K562 (cell line): ENCODE results near the gene MFSD12. TPM values are rescaled to one million over a fixed set of nuclear protein-coding genes. Genes with fewer than 3 reads are reported as not detected.

Experiments used
- ATAC-seq: fragments of 200-7000 bp; cut with Tn5 transposase; 3 replicates; pipeline ENCODE4 v1.9.1; 2020; ENCODE audit warnings: moderate library complexity
- BruUV-seq: library from RNA; stranded (reverse); fragments of 400-500 nt; replicated peaks from 2 replicates; lab custom pipeline; 2021; lab: Mats Ljungman, UMichigan
- CTCF ChIA-PET: fragments of 300-600 bp; formaldehyde crosslinking; extraction: SDS; loops from one replicate; lab custom pipeline; 2021; ENCODE audit warnings: low intra/inter-chr PET ratio; lab: Yijun Ruan, JAX
- POLR2A ChIA-PET: fragments of 300-600, 350-650 bp; sonication (Branson Sonifier 250); formaldehyde crosslinking; extraction: SDS; loops from one replicate; lab custom pipeline; 2021; ENCODE audit warnings: antibody characterized with exemption, inconsistent platforms; lab: Yijun Ruan, JAX
- DNase-seq, 4 experiments: peaks; one replicate each; pipeline versions ENCODE4 v3.0.0 to v3.0.0-alpha.2; 2011 to 2018; ENCODE audit warnings: low spot score in 3 of 4, mixed read lengths in 3 of 4; ENCODE audit errors: extremely low read depth in 1 of 4
- FAIRE-seq: peaks from 2 replicates; lab custom pipeline; 2011; peaks lifted over from hg19 to GRCh38; lab: Jason Lieb, UNC
- H2AFZ ChIP-seq: 2 replicates; pipeline ENCODE4 v1.6.0; 2011; ENCODE audit warnings: low read depth, low read length, control low read depth, inconsistent platforms
- H3K27ac ChIP-seq: fragments of 200-600 bp; 3 replicates; pipeline ENCODE4 v1.8.0; 2011; ENCODE audit warnings: low read depth, mild to moderate bottlenecking, control low read depth, inconsistent platforms, low read length, moderate library complexity, mixed read lengths; ENCODE audit errors: extremely low read depth
- H3K27me3 ChIP-seq, 2 experiments: fragments of 300-600 bp in 1 of 2; 2 replicates in 1 of 2; 3 replicates in 1 of 2; pipeline versions ENCODE4 v1.6.0 to v1.8.0; 2011; ENCODE audit warnings: inconsistent platforms in 2 of 2, low read length in 2 of 2, mild to moderate bottlenecking in 1 of 2, mixed read lengths in 1 of 2, moderate library complexity in 1 of 2; ENCODE audit not compliant: control insufficient read depth in 2 of 2, insufficient read depth in 2 of 2
- H3K36me3 ChIP-seq: fragments of 300-600 bp; 3 replicates; pipeline ENCODE4 v1.8.0; 2011; ENCODE audit warnings: mild to moderate bottlenecking, low read length, inconsistent platforms; ENCODE audit not compliant: control insufficient read depth, insufficient read depth
- H3K4me1 ChIP-seq, 2 experiments: fragments of 200-600 bp in 1 of 2; replicated peaks in 1 of 2; 2 replicates in 1 of 2; 3 replicates in 1 of 2; pipeline versions ENCODE4 v1.5.1 to v1.8.0; 2011; ENCODE audit warnings: inconsistent platforms in 2 of 2, low read length in 2 of 2, mild to moderate bottlenecking in 1 of 2, mixed read lengths in 1 of 2, moderate library complexity in 1 of 2; ENCODE audit not compliant: control insufficient read depth in 2 of 2, insufficient read depth in 2 of 2
- H3K4me2 ChIP-seq: 2 replicates; pipeline ENCODE4 v1.6.1; 2011; ENCODE audit warnings: low read length, control low read depth, inconsistent platforms, mixed read lengths; ENCODE audit not compliant: insufficient read depth
- H3K4me3 ChIP-seq: fragments of 200-600 bp; sonication (generic), shearing (Covaris generic); 2 replicates; pipeline ENCODE4 v1.5.1; 2016; ENCODE audit warnings: control low read depth, inconsistent platforms
- H3K79me2 ChIP-seq: fragments of 200-600 bp; 3 replicates; pipeline ENCODE4 v1.8.0; 2011; ENCODE audit warnings: low read length, inconsistent platforms; ENCODE audit not compliant: control insufficient read depth, insufficient read depth
- H3K9ac ChIP-seq, 2 experiments: 2 replicates each; pipeline versions ENCODE4 v1.6.0 to v1.6.1; 2011; ENCODE audit warnings: low read depth in 2 of 2, low read length in 2 of 2, control low read depth in 1 of 2, inconsistent platforms in 1 of 2, mild to moderate bottlenecking in 1 of 2, mixed read lengths in 1 of 2; ENCODE audit not compliant: insufficient read depth in 1 of 2
- H3K9me1 ChIP-seq: one replicate; pipeline ENCODE4 v1.6.0; 2011; ENCODE audit warnings: inconsistent platforms, mild to moderate bottlenecking, low read length, moderate library complexity; ENCODE audit not compliant: control insufficient read depth, insufficient read depth
- H3K9me3 ChIP-seq: replicated peaks from 2 replicates; pipeline ENCODE4 v1.5.1; 2011; ENCODE audit warnings: low read depth, low read length, inconsistent platforms; ENCODE audit not compliant: control insufficient read depth, insufficient read depth
- H4K20me1 ChIP-seq: replicated peaks from 2 replicates; pipeline ENCODE4 v1.6.1; 2011; ENCODE audit warnings: low read length, inconsistent platforms, mixed read lengths; ENCODE audit not compliant: control insufficient read depth, insufficient read depth
- HNRNPL ChIP-seq: fragments of 200-400 bp; formaldehyde crosslinking; IDR thresholded peaks from 2 replicates; pipeline ENCODE4 v1.6.1; 2017; ENCODE audit warnings: low read depth, mild to moderate bottlenecking, low read length
- HNRNPUL1 ChIP-seq: fragments of 200-400 bp; formaldehyde crosslinking; IDR thresholded peaks from 2 replicates; pipeline ENCODE4 v1.6.1; 2017; ENCODE audit warnings: low read length
- WGBS: fragments of 100-300 bp; shearing (Covaris generic); methylation state at CpG from one replicate; pipeline ENCODE4 v1.1.6; 2016; ENCODE audit warnings: low coverage, mixed read lengths; ENCODE audit not compliant: insufficient coverage; ENCODE audit errors: missing lambda C conversion rate; 5-methylcytosine and 5-hydroxymethylcytosine counted together
- in situ Hi-C: fragments of 300-500 bp; cut with MboI; formaldehyde crosslinking; loops from 4 replicates; pipeline ENCODE4 v1.15.0; 2018; ENCODE audit warnings: inconsistent platforms, mixed read lengths
- intact Hi-C: fragments of 100-400 bp; cut with micrococcal nuclease; formaldehyde crosslinking; loops from 2 replicates; pipeline ENCODE4 v1.14.2; 2022
- polyA plus RNA-seq, 8 experiments: library from polyadenylated mRNA; depleted of rRNA in 4 of 8; stranded (reverse) in 5 of 8; unstranded in 3 of 8; fragments of >200 nt; fragmentation: Nextera tagmentation in 2 of 8; fragmentation: Illumina TruSeq in 1 of 8; extraction: Ambion mirVana in 2 of 8; extraction: Trizol in 1 of 8; gene quantifications; 2 replicates each; pipeline versions ENCODE4 v1.2.1 to v1.2.3, GENCODE V29; 2011 to 2014; ENCODE audit warnings: inconsistent platforms in 1 of 8, missing spikeins in 1 of 8
- total RNA-seq, 7 experiments: library from RNA; depleted of rRNA in 6 of 7; stranded (reverse); fragments of >200 nt in 6 of 7; fragmentation: Illumina TruSeq in 2 of 7; extraction: Trizol in 2 of 7; gene quantifications; 2 replicates each; pipeline versions ENCODE4 v1.2.1 to v1.2.3, GENCODE V29; 2011 to 2021; ENCODE audit warnings: low replicate concordance in 1 of 7
- TF ChIP-seq, protein P1 (sequence below), 2 experiments: fragments of 150-350 bp in 1 of 2; IDR thresholded peaks; 2 replicates each; pipeline ENCODE4 v1.6.1; 2012 to 2016; ENCODE audit warnings: low read depth in 2 of 2, low read length in 2 of 2, mild to moderate bottlenecking in 1 of 2, moderate library complexity in 1 of 2
- TF ChIP-seq, protein P2 (sequence below): sonication (generic); formaldehyde crosslinking; IDR thresholded peaks from 2 replicates; pipeline ENCODE4 v1.8.0; 2022; ENCODE audit warnings: missing genetic modification reagents, mild to moderate bottlenecking, moderate library complexity, borderline replicate concordance
- TF ChIP-seq, protein P3 (sequence below): fragments of 450-650 bp; IDR thresholded peaks from 2 replicates; pipeline ENCODE4 v1.6.1; 2014; ENCODE audit warnings: low read depth, mild to moderate bottlenecking, moderate library complexity, borderline replicate concordance

Gene MFSD12
- total and polyA plus RNA-seq, 9 of the 15 experiments (the other 6 are each of a cell fraction or from before 2014, with no cell fraction given): 0.69 to 112 (median 31.8) TPM

GRCh38 chr19:3591876-3592613 lies 34.7 kb upstream of the MFSD12 start:
- intact Hi-C loops: no loop called here
- Histone ChIP-seq H3K4me1 (peaks cover 0 to 14% of the 10 kb centered on the region in 2 experiments; a peak in 1 of 5 replicates), H3K27me3 (no peaks in the 10 kb centered on the region), H4K20me1 (no peaks in the 10 kb centered on the region), H3K9ac (no peak overlapping the region), H3K9me1 (no peaks in the 10 kb centered on the region), H3K36me3 (peaks cover 3% of the 10 kb centered on the region; the same call in 1 of the 3 replicates), H2AFZ (no peak overlapping the region), H3K27ac (no peak overlapping the region), H3K9me3 (peaks cover 14% of the 10 kb centered on the region), H3K4me2 (no peak overlapping the region), H3K79me2 (no peaks in the 10 kb centered on the region), H3K4me3 (no peak overlapping the region)
- no peak for FAIRE-seq
- ChIA-PET POLR2A (interaction anchor here (0.5 to 3.1 kb wide), 9 partner anchors 7 to 1213 kb away, joined by 3 to 29 read pairs (median 4); partner anchors contain the start of genes GIPC3 and TBXA2R), CTCF (no interaction called here)
- WGBS: 56% methylated on average over 8 of the region's 9 CpGs
- no TSS peak for BruUV-seq
- TF ChIP-seq, protein P1, sequence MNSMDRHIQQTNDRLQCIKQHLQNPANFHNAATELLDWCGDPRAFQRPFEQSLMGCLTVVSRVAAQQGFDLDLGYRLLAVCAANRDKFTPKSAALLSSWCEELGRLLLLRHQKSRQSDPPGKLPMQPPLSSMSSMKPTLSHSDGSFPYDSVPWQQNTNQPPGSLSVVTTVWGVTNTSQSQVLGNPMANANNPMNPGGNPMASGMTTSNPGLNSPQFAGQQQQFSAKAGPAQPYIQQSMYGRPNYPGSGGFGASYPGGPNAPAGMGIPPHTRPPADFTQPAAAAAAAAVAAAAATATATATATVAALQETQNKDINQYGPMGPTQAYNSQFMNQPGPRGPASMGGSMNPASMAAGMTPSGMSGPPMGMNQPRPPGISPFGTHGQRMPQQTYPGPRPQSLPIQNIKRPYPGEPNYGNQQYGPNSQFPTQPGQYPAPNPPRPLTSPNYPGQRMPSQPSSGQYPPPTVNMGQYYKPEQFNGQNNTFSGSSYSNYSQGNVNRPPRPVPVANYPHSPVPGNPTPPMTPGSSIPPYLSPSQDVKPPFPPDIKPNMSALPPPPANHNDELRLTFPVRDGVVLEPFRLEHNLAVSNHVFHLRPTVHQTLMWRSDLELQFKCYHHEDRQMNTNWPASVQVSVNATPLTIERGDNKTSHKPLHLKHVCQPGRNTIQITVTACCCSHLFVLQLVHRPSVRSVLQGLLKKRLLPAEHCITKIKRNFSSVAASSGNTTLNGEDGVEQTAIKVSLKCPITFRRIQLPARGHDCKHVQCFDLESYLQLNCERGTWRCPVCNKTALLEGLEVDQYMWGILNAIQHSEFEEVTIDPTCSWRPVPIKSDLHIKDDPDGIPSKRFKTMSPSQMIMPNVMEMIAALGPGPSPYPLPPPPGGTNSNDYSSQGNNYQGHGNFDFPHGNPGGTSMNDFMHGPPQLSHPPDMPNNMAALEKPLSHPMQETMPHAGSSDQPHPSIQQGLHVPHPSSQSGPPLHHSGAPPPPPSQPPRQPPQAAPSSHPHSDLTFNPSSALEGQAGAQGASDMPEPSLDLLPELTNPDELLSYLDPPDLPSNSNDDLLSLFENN (IDR thresholded peaks at IDR 0.05; ENCODE audit: low read depth in 2 of 2, low read length in 2 of 2): no peak
- TF ChIP-seq, protein P2, sequence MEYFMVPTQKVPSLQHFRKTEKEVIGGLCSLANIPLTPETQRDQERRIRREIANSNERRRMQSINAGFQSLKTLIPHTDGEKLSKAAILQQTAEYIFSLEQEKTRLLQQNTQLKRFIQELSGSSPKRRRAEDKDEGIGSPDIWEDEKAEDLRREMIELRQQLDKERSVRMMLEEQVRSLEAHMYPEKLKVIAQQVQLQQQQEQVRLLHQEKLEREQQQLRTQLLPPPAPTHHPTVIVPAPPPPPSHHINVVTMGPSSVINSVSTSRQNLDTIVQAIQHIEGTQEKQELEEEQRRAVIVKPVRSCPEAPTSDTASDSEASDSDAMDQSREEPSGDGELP (CRISPR knock-in tag): peak; percentile 19; the same call in 1 of the 2 replicates
- TF ChIP-seq, protein P3, sequence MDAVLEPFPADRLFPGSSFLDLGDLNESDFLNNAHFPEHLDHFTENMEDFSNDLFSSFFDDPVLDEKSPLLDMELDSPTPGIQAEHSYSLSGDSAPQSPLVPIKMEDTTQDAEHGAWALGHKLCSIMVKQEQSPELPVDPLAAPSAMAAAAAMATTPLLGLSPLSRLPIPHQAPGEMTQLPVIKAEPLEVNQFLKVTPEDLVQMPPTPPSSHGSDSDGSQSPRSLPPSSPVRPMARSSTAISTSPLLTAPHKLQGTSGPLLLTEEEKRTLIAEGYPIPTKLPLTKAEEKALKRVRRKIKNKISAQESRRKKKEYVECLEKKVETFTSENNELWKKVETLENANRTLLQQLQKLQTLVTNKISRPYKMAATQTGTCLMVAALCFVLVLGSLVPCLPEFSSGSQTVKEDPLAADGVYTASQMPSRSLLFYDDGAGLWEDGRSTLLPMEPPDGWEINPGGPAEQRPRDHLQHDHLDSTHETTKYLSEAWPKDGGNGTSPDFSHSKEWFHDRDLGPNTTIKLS: peak; percentile 49; the same call in 1 of the 2 replicates
- no peak for TF ChIP-seq HNRNPL
- TF ChIP-seq HNRNPUL1: no peak
- in situ Hi-C loops: no loop called here
- no peak for ATAC-seq
- DNase-seq: no peak
